HCT116 (cell line): ENCODE measurements around the gene CFAP99.

Source experiments
- SIN3A ChIP-seq: IDR thresholded peaks from 2 replicates; pipeline ENCODE4 v1.6.1; 2012; ENCODE audit warnings: low read depth
- ZNF274 ChIP-seq: fragments of 200-500 bp; sonication (Bioruptor generic); IDR thresholded peaks from 2 replicates; pipeline ENCODE4 v1.6.1; 2014; ENCODE audit warnings: mild to moderate bottlenecking, low read depth, low read length, inconsistent platforms
- TF ChIP-seq, protein P1 (sequence below), 3 experiments: fragments of 200-600 bp in 1 of 3; sonication (generic) in 1 of 3; IDR thresholded peaks in 2 of 3; conservative IDR thresholded peaks in 1 of 3; 2 replicates each; pipeline ENCODE4 v1.5.1; 2012 to 2017; ENCODE audit warnings: low read depth in 2 of 3, low read length in 2 of 3, antibody characterized with exemption in 1 of 3, borderline replicate concordance in 1 of 3, control low read depth in 1 of 3, mild to moderate bottlenecking in 1 of 3, mixed read lengths in 1 of 3, mixed run types in 1 of 3, moderate library complexity in 1 of 3; ENCODE audit not compliant: insufficient read depth in 1 of 3

DNA sequence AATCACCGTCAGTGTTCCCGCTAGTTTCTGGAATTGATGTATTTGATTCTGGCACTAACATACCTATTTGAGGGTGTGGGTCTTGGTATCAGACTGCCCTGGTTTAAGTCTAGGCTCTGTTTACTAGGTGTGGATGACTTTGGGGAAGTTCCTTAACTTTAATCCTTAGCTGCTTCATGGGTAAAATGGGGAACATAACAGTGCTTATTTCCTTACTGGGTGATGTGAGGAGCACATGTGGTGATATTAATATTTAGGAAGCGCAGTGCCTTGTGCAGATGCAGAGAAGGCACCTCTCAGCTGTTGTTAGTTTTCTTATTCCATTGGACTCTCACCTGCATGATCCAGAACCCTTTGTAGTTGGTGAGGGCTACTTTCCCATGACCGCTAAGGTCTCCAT, 67.2 kb downstream of the CFAP99 start:
- TF ChIP-seq ZNF274 (no peak), SIN3A (no peak)
- TF ChIP-seq, protein P1, sequence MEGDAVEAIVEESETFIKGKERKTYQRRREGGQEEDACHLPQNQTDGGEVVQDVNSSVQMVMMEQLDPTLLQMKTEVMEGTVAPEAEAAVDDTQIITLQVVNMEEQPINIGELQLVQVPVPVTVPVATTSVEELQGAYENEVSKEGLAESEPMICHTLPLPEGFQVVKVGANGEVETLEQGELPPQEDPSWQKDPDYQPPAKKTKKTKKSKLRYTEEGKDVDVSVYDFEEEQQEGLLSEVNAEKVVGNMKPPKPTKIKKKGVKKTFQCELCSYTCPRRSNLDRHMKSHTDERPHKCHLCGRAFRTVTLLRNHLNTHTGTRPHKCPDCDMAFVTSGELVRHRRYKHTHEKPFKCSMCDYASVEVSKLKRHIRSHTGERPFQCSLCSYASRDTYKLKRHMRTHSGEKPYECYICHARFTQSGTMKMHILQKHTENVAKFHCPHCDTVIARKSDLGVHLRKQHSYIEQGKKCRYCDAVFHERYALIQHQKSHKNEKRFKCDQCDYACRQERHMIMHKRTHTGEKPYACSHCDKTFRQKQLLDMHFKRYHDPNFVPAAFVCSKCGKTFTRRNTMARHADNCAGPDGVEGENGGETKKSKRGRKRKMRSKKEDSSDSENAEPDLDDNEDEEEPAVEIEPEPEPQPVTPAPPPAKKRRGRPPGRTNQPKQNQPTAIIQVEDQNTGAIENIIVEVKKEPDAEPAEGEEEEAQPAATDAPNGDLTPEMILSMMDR (IDR thresholded peaks at IDR 0.05 in 2 of 3, conservative IDR thresholded peaks at IDR 0.05 in 1 of 3; ENCODE audit: borderline replicate concordance in 1 of 3, insufficient read depth in 1 of 3, low read depth in 2 of 3, low read length in 2 of 3), result no peak
